Upper lobe of right lung (tissue), 1 donor: Measurements from ENCODE around the gene CLGN. TPM values are rescaled to one million over a fixed set of nuclear protein-coding genes. Genes with fewer than 3 reads are reported as not detected.

Source experiments
- ATAC-seq: fragments of 200-7000 bp; cut with Tn5 transposase; one replicate; pipeline ENCODE4 v1.9.1; 2020; ENCODE audit warnings: mild to moderate bottlenecking, moderate library complexity
- DNase-seq: peaks from one replicate; pipeline ENCODE4 v3.0.0-alpha.2; 2020
- H3K27ac ChIP-seq: fragments of 200-600 bp; one replicate; pipeline ENCODE4 v1.8.0; 2022
- H3K27me3 ChIP-seq: fragments of 200-600 bp; one replicate; pipeline ENCODE4 v1.8.0; 2022; ENCODE audit warnings: mild to moderate bottlenecking
- H3K36me3 ChIP-seq: fragments of 200-600 bp; one replicate; pipeline ENCODE4 v1.8.0; 2022
- H3K4me1 ChIP-seq: fragments of 200-600 bp; one replicate; pipeline ENCODE4 v1.8.0; 2022
- H3K4me3 ChIP-seq: fragments of 200-600 bp; one replicate; pipeline ENCODE4 v1.8.0; 2022; ENCODE audit warnings: mild to moderate bottlenecking
- H3K9me3 ChIP-seq: fragments of 200-600 bp; one replicate; pipeline ENCODE4 v1.8.0; 2022
- intact Hi-C: fragments of 100-400 bp; cut with DNase I; formaldehyde crosslinking; loops from one replicate; pipeline ENCODE4 v1.11.0; 2022
- total RNA-seq: library from RNA; stranded (reverse); fragmentation: NEBNext Ultra II Directional; extraction: Animal tissue kit (Norgen Biotek cat#: 25700); gene quantifications from one replicate; pipeline ENCODE4 v1.2.1, GENCODE V29; 2021
- TF ChIP-seq, protein P1 (sequence below): fragments of 200-600 bp; IDR thresholded peaks from one replicate; pipeline ENCODE4 v1.8.0; 2022; ENCODE audit warnings: antibody characterized with exemption
- donor health status: DM: no; HTN: yes; CAD: no; lungs with severe emphysema.

The CLGN gene
- total RNA-seq, 1 donor from 2014 or later, result 0.93 TPM

DNA sequence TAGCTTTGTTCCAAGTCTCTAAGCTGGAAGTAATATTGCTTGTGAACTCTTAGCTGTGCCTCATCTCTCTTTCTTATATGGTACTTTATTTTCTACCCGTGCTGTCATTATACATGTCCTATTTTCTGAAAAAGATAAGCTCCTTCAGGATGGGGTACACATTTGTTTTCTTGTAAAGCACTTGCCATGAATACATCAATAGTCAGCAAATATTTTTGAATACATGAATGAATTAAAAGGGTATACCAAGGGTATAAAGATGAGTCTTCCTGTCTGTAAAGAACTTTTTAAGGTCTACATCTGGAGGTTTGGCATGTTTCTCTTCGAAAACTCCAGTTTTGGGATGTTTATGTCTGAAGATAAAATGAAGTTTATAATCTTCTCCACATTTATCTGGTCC lies 27.3 kb downstream of the CLGN start:
- intact Hi-C loops, result no loop called here
- no peak for ATAC-seq

DNA sequence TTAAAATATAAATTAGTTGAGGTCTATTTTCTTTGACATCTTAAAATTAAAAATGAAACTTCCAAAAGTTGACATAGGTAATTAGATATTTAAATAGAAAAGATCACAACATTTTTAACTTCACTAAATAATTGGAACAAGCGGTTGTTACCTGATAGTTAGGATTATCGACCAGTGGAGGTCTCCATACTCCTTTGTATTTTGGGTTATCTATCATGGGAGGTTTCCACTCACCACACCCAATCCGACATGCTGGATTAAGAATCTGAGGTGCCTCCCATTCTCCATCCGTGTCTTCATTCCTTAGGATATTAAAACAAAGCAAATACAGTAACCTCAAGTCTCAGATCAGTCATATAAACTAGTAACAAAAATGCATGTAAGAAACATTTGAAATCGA lies 31.8 kb downstream of the CLGN start:
- intact Hi-C loops, result no loop called here
- no peak overlapping the region for H3K27ac ChIP-seq
- TF ChIP-seq, protein P1, sequence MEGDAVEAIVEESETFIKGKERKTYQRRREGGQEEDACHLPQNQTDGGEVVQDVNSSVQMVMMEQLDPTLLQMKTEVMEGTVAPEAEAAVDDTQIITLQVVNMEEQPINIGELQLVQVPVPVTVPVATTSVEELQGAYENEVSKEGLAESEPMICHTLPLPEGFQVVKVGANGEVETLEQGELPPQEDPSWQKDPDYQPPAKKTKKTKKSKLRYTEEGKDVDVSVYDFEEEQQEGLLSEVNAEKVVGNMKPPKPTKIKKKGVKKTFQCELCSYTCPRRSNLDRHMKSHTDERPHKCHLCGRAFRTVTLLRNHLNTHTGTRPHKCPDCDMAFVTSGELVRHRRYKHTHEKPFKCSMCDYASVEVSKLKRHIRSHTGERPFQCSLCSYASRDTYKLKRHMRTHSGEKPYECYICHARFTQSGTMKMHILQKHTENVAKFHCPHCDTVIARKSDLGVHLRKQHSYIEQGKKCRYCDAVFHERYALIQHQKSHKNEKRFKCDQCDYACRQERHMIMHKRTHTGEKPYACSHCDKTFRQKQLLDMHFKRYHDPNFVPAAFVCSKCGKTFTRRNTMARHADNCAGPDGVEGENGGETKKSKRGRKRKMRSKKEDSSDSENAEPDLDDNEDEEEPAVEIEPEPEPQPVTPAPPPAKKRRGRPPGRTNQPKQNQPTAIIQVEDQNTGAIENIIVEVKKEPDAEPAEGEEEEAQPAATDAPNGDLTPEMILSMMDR, result no peak
- H3K9me3 ChIP-seq, result no peaks in the 10 kb centered on the region
- DNase-seq (no peak), ATAC-seq (no peak)
- no peaks in the 10 kb centered on the region for H3K4me1 ChIP-seq
- H3K27me3 ChIP-seq, result peaks cover 4% of the 10 kb centered on the region
- no peaks in the 10 kb centered on the region for H3K36me3 ChIP-seq
- no peak overlapping the region for H3K4me3 ChIP-seq

More for the DNA sequence above, 27.3 kb downstream of the CLGN start:
- no peak overlapping the region for H3K27ac ChIP-seq
- no peak overlapping the region for H3K4me3 ChIP-seq
- TF ChIP-seq, protein P1, result no peak
- no peaks in the 10 kb centered on the region for H3K9me3 ChIP-seq
- DNase-seq, result no peak
- no peaks in the 10 kb centered on the region for H3K36me3 ChIP-seq
- H3K4me1 ChIP-seq, result no peaks in the 10 kb centered on the region
- H3K27me3 ChIP-seq, result peaks cover 2% of the 10 kb centered on the region

GRCh38 chr4:140388015-140388414 lies 39.4 kb downstream of the CLGN start:
- ATAC-seq (no peak), DNase-seq (no peak)
- no peaks in the 10 kb centered on the region for H3K27me3 ChIP-seq
- intact Hi-C loops, result no loop called here
- no peaks in the 10 kb centered on the region for H3K4me1 ChIP-seq
- no peaks in the 10 kb centered on the region for H3K9me3 ChIP-seq
- no peak overlapping the region for H3K4me3 ChIP-seq
- no peak overlapping the region for H3K27ac ChIP-seq
- TF ChIP-seq, protein P1, result no peak
- H3K36me3 ChIP-seq, result peaks cover 5% of the 10 kb centered on the region

GRCh38 chr4:140382732-140383131 lies 44.7 kb downstream of the CLGN start:
- no peaks in the 10 kb centered on the region for H3K9me3 ChIP-seq
- H3K4me1 ChIP-seq, result no peaks in the 10 kb centered on the region
- intact Hi-C loops, result no loop called here
- no peak for DNase-seq
- H3K4me3 ChIP-seq, result no peak overlapping the region
- TF ChIP-seq, protein P1, result no peak
- H3K36me3 ChIP-seq, result peaks cover 11% of the 10 kb centered on the region
- H3K27me3 ChIP-seq, result no peaks in the 10 kb centered on the region
- no peak for ATAC-seq
- no peak overlapping the region for H3K27ac ChIP-seq

GRCh38 chr4:140374130-140374477 lies 53.3 kb downstream of the CLGN start:
- TF ChIP-seq, protein P1, result no peak
- DNase-seq (no peak), ATAC-seq (no peak)
- intact Hi-C loops, result no loop called here
- Histone ChIP-seq H3K4me1 (peaks cover 13% of the 10 kb centered on the region), H3K4me3 (peak overlapping the region; percentile 84), H3K27ac (peak overlapping the region; percentile 82), H3K9me3 (no peaks in the 10 kb centered on the region), H3K36me3 (no peaks in the 10 kb centered on the region), H3K27me3 (no peaks in the 10 kb centered on the region)
